Panc1 (cell line): Measurements from ENCODE around the gene NFU1. TPM values are rescaled to one million over a fixed set of nuclear protein-coding genes. Genes with fewer than 3 reads are reported as not detected.

ENCODE experiments used
- ATAC-seq: fragments of 200-7000 bp; cut with Tn5 transposase; 2 replicates; pipeline ENCODE4 v1.9.1; 2020; ENCODE audit warnings: mild to moderate bottlenecking, moderate library complexity
- BruUV-seq: library from RNA; stranded (reverse); fragments of 400-500 nt; replicated peaks from 2 replicates; lab custom pipeline; 2021; lab: Mats Ljungman, UMichigan
- CTCF ChIA-PET: fragments of 300-600 bp; sonication (Branson Sonifier 250); formaldehyde crosslinking; loops from one replicate; lab custom pipeline; 2022; ENCODE audit warnings: antibody characterized with exemption; lab: Charles Lee
- POLR2A ChIA-PET: fragments of 300-600 bp; sonication (Branson Sonifier 250); formaldehyde crosslinking; loops from one replicate; lab custom pipeline; 2022; ENCODE audit warnings: antibody characterized with exemption; lab: Charles Lee
- DNase-seq: peaks from one replicate; pipeline ENCODE4 v3.0.0-alpha.2; 2010; ENCODE audit warnings: low read depth, low spot score
- H3K27ac ChIP-seq: 2 replicates; pipeline ENCODE4 v1.5.1; 2011; ENCODE audit warnings: mild to moderate bottlenecking, low read length, inconsistent platforms
- H3K27me3 ChIP-seq: fragments of 200-500 bp; sonication (Bioruptor generic); 2 replicates; pipeline ENCODE4 v1.6.0; 2014; ENCODE audit warnings: low read length, inconsistent platforms; ENCODE audit not compliant: control insufficient read depth, insufficient read depth
- H3K36me3 ChIP-seq: fragments of 200-500 bp; sonication (Bioruptor generic); 2 replicates; pipeline ENCODE4 v1.5.1; 2014; ENCODE audit warnings: inconsistent platforms, mild to moderate bottlenecking, low read length, moderate library complexity; ENCODE audit not compliant: control insufficient read depth, insufficient read depth
- H3K4me1 ChIP-seq: 2 replicates; pipeline ENCODE4 v1.5.1; 2011; ENCODE audit warnings: inconsistent platforms, mild to moderate bottlenecking, low read length, moderate library complexity; ENCODE audit not compliant: control insufficient read depth, insufficient read depth
- H3K4me3 ChIP-seq, 2 experiments: 2 replicates each; pipeline ENCODE4 v1.5.1; 2011 to 2012; ENCODE audit warnings: low read depth in 2 of 2, low read length in 2 of 2, mild to moderate bottlenecking in 2 of 2, inconsistent platforms in 1 of 2, moderate library complexity in 1 of 2
- H3K9me3 ChIP-seq: fragments of 200-500 bp; sonication (Bioruptor generic); 2 replicates; pipeline ENCODE4 v1.5.1; 2014; ENCODE audit warnings: low read depth, mild to moderate bottlenecking, inconsistent platforms, low read length, moderate library complexity; ENCODE audit not compliant: control insufficient read depth, insufficient read depth
- POLR2AphosphoS5 ChIP-seq: IDR thresholded peaks from 2 replicates; pipeline ENCODE4 v1.6.1; 2012; ENCODE audit warnings: mild to moderate bottlenecking, low read depth, low read length, moderate library complexity
- SIN3A ChIP-seq: IDR thresholded peaks from 2 replicates; pipeline ENCODE4 v1.6.1; 2012; ENCODE audit warnings: low read depth, mild to moderate bottlenecking, low read length, moderate library complexity, borderline replicate concordance; ENCODE audit not compliant: insufficient read depth
- TCF7L2 ChIP-seq: IDR thresholded peaks from 2 replicates; pipeline ENCODE4 v1.6.1; 2011; ENCODE audit warnings: mild to moderate bottlenecking, low read depth, low read length, inconsistent platforms
- in situ Hi-C: cut with HindIII; loops from 2 replicates; pipeline ENCODE4 v1.10.0; 2016; ENCODE audit warnings: low sequenced_read_pairs, low pct_unique_long_range_greater_than_20kb
- intact Hi-C: fragments of 100-400 bp; cut with micrococcal nuclease; formaldehyde crosslinking; loops from one replicate; pipeline ENCODE4 v1.10.0; 2022; ENCODE audit not compliant: unreplicated experiment
- total RNA-seq: library from RNA; stranded (reverse); gene quantifications from one replicate; pipeline ENCODE4 v1.2.1, GENCODE V29; 2021; ENCODE audit not compliant: unreplicated experiment
- TF ChIP-seq, protein P1 (sequence below): fragments of 450-650 bp; IDR thresholded peaks from 2 replicates; pipeline ENCODE4 v1.5.1; 2017; ENCODE audit warnings: mild to moderate bottlenecking
- TF ChIP-seq, protein P2 (sequence below), 2 experiments: IDR thresholded peaks; 2 replicates each; pipeline ENCODE4 v1.6.1; 2011 to 2012; ENCODE audit warnings: low read depth in 2 of 2, control low read depth in 1 of 2, low read length in 1 of 2, mild to moderate bottlenecking in 1 of 2, moderate library complexity in 1 of 2; ENCODE audit not compliant: insufficient read depth in 1 of 2

NFU1 gene
- total RNA-seq, 1 experiment from 2014 or later: 42.9 TPM

DNA sequence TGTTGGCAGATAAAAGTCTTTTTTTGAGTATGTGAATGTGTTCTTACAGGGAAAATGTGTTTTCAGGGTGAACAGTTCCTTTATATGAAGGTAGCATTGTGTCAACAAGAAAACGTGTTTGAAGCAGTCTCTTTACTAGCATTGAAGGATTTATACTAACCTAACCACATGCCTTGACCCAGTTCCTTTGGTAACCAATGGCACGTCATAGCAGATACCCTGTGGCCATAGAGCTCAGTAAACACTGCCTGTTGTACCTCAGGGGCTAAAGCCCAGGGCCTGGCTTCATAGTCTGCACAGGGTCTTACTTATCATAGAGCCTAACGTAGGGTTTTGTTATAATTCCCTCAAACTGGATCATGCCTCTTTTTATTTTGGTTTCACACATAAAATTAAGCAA, 32.1 kb upstream of the NFU1 start:
- Histone ChIP-seq H3K9me3 (no peaks in the 10 kb centered on the region), H3K4me1 (no peaks in the 10 kb centered on the region), H3K36me3 (peaks cover 2% of the 10 kb centered on the region), H3K27me3 (no peaks in the 10 kb centered on the region), H3K4me3 (no peak overlapping the region), H3K27ac (no peak overlapping the region)
- POLR2A ChIA-PET: no interaction called here
- intact Hi-C loops: no loop called here
- no peak for TF ChIP-seq SIN3A
- TF ChIP-seq, protein P1, sequence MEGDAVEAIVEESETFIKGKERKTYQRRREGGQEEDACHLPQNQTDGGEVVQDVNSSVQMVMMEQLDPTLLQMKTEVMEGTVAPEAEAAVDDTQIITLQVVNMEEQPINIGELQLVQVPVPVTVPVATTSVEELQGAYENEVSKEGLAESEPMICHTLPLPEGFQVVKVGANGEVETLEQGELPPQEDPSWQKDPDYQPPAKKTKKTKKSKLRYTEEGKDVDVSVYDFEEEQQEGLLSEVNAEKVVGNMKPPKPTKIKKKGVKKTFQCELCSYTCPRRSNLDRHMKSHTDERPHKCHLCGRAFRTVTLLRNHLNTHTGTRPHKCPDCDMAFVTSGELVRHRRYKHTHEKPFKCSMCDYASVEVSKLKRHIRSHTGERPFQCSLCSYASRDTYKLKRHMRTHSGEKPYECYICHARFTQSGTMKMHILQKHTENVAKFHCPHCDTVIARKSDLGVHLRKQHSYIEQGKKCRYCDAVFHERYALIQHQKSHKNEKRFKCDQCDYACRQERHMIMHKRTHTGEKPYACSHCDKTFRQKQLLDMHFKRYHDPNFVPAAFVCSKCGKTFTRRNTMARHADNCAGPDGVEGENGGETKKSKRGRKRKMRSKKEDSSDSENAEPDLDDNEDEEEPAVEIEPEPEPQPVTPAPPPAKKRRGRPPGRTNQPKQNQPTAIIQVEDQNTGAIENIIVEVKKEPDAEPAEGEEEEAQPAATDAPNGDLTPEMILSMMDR: no peak
- TF ChIP-seq TCF7L2: no peak
- no peak for TF ChIP-seq POLR2AphosphoS5
- TF ChIP-seq, protein P2, sequence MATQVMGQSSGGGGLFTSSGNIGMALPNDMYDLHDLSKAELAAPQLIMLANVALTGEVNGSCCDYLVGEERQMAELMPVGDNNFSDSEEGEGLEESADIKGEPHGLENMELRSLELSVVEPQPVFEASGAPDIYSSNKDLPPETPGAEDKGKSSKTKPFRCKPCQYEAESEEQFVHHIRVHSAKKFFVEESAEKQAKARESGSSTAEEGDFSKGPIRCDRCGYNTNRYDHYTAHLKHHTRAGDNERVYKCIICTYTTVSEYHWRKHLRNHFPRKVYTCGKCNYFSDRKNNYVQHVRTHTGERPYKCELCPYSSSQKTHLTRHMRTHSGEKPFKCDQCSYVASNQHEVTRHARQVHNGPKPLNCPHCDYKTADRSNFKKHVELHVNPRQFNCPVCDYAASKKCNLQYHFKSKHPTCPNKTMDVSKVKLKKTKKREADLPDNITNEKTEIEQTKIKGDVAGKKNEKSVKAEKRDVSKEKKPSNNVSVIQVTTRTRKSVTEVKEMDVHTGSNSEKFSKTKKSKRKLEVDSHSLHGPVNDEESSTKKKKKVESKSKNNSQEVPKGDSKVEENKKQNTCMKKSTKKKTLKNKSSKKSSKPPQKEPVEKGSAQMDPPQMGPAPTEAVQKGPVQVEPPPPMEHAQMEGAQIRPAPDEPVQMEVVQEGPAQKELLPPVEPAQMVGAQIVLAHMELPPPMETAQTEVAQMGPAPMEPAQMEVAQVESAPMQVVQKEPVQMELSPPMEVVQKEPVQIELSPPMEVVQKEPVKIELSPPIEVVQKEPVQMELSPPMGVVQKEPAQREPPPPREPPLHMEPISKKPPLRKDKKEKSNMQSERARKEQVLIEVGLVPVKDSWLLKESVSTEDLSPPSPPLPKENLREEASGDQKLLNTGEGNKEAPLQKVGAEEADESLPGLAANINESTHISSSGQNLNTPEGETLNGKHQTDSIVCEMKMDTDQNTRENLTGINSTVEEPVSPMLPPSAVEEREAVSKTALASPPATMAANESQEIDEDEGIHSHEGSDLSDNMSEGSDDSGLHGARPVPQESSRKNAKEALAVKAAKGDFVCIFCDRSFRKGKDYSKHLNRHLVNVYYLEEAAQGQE (IDR thresholded peaks at IDR 0.05; ENCODE audit: insufficient read depth in 1 of 2, low read depth in 2 of 2, low read length in 1 of 2): no peak
- no TSS peak for BruUV-seq
- in situ Hi-C loops: no loop called here
- CTCF ChIA-PET: no interaction called here
- no peak for ATAC-seq
- no peak for DNase-seq

DNA sequence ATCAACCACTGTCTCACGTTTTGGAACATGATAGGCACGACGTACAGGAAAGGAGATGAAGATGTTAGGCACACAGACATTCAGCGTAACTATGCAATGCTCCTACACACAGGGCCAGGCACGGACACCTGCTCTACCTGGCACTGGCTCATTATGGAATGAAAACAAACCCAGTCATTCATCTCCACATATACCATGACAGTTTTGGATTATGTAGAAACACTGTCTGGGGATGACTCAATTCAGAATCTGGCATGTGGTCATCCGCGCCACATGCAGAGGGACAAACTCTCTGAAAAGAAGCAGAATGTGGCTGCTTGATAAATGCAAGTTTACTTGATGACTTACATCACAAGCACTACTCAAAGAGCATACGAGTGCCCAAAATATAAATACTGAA, 29.5 kb upstream of the NFU1 start:
- BruUV-seq: no TSS peak
- H3K4me1 ChIP-seq: no peaks in the 10 kb centered on the region
- ChIA-PET CTCF (no interaction called here), POLR2A (no interaction called here)
- H3K9me3 ChIP-seq: no peaks in the 10 kb centered on the region
- no peak overlapping the region for H3K4me3 ChIP-seq
- DNase-seq (no peak), ATAC-seq (no peak)
- peaks cover 2% of the 10 kb centered on the region for H3K36me3 ChIP-seq
- H3K27me3 ChIP-seq: no peaks in the 10 kb centered on the region
- H3K27ac ChIP-seq: no peak overlapping the region
- in situ Hi-C loops (no loop called here), intact Hi-C loops (no loop called here)
- no peak for TF ChIP-seq TCF7L2
- TF ChIP-seq POLR2AphosphoS5: no peak
- TF ChIP-seq, protein P1: no peak
- TF ChIP-seq, protein P2 (IDR thresholded peaks at IDR 0.05; ENCODE audit: insufficient read depth in 1 of 2, low read depth in 2 of 2, low read length in 1 of 2): no peak
- no peak for TF ChIP-seq SIN3A
